NCI-H526 treated with DMSO at 0.1 percent for 48 hours (cell line): ENCODE measurements around the gene DUSP23.
A peak's percentile ranks its signal among the peaks of the same experiment; 100 is the strongest.

Experiments used
- DNase-seq: peaks from one replicate; lab custom pipeline; 2025; lab: John Stamatoyannopoulos, UW

Gene DUSP23

GRCh38 chr1:159828581-159829272 is 48.0 kb downstream of the DUSP23 start:
- no peak for DNase-seq

GRCh38 chr1:159829273-159829634 is 48.5 kb downstream of the DUSP23 start:
- DNase-seq: peak; percentile 45

GRCh38 chr1:159829822-159830465 is 49.2 kb downstream of the DUSP23 start:
- DNase-seq: no peak

GRCh38 chr1:159830722-159831121 is 50.0 kb downstream of the DUSP23 start:
- no peak for DNase-seq

- DNase-seq: no peak
Observed at GRCh38 chr1:159831412-159832141, 50.8 kb downstream of the DUSP23 start.
